Esophagus muscularis mucosa (tissue), 4 donors: ENCODE measurements around the gene SLC6A2. TPM values are rescaled to one million over a fixed set of nuclear protein-coding genes. Genes with fewer than 3 reads are reported as not detected.
"Not testable (repeated sequence)": the region's sequence is repeated elsewhere in the genome, so short reads cannot be mapped to it uniquely, and the experiment has no call there.

Experiments used
- DNase-seq: peaks from one replicate; pipeline ENCODE4 v3.0.0-alpha.2; 2017; ENCODE audit errors: extremely low spot score
- H3K27ac ChIP-seq, 4 donors: fragments of 200-600 bp; sonication (generic); replicated peaks in 1 of 4; 1 replicate in 3 of 4; 2 replicates in 1 of 4; pipeline ENCODE4 v1.5.1; 2016 to 2019; ENCODE audit warnings: mild to moderate bottlenecking in 1 of 4
- H3K27me3 ChIP-seq, 4 donors: fragments of 200-600 bp; sonication (generic); one replicate each; pipeline versions ENCODE4 v1.5.1 to v1.6.0; 2016 to 2019
- H3K36me3 ChIP-seq, 4 donors: fragments of 200-600 bp; sonication (generic); one replicate each; pipeline ENCODE4 v1.5.1; 2016 to 2019
- H3K4me1 ChIP-seq, 4 donors: fragments of 200-600 bp; sonication (generic); one replicate each; pipeline ENCODE4 v1.5.1; 2016 to 2019
- H3K4me3 ChIP-seq, 4 donors: fragments of 200-600 bp; sonication (generic); 1 replicate in 2 of 4; 2 replicates in 2 of 4; pipeline ENCODE4 v1.5.1; 2016 to 2019; ENCODE audit warnings: mild to moderate bottlenecking in 4 of 4, moderate library complexity in 1 of 4
- H3K9me3 ChIP-seq, 4 donors: fragments of 200-600 bp; sonication (generic); 1 replicate in 3 of 4; 2 replicates in 1 of 4; pipeline ENCODE4 v1.5.1; 2016 to 2019
- EP300 ChIP-seq: sonication (generic); formaldehyde crosslinking; IDR thresholded peaks from one replicate; pipeline ENCODE4 v1.6.1; 2017; ENCODE audit warnings: antibody characterized with exemption
- POLR2AphosphoS5 ChIP-seq, 2 donors: sonication (generic); formaldehyde crosslinking; IDR thresholded peaks; one replicate each; pipeline ENCODE4 v1.6.1; 2017; ENCODE audit warnings: antibody characterized with exemption in 2 of 2
- WGBS: methylation state at CpG from one replicate; pipeline ENCODE4 v1.1.5; 2018; 5-methylcytosine and 5-hydroxymethylcytosine counted together
- intact Hi-C: fragments of 100-400 bp; cut with DNase I; formaldehyde crosslinking; loops from one replicate; pipeline ENCODE4 v1.15.1; 2023
- total RNA-seq, 4 donors: library from RNA; depleted of rRNA; stranded (reverse); fragments of >200 nt; gene quantifications; one replicate each; pipeline versions ENCODE4 v1.1.0 to v1.2.1, GENCODE V29; 2016

Gene SLC6A2
- total RNA-seq, 4 donors from 2014 or later, result 0.19 to 2.1 (median 1.00) TPM

DNA sequence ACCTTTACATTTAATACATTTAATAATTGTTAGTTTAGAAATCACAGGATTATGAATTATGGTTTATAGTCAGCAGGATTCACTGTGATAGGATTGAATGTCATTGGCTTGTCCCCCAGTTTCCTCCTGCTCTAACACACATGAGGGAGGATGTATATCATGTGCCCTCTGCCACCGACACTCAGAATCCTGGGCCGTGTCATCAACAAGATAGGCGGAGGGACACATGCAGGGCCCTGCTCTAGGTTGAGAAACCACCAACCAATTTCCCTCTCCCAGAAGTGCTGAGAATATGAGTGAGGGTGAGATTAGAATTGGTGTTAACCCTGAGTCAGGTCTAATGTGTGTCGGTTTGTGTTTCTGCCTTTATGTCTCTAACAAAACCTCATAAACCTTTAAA, 92.0 kb downstream of the SLC6A2 start:
- intact Hi-C loops, result no loop called here
- H3K27me3 ChIP-seq, result peaks cover 0 to 25% (median 0%) of the 10 kb centered on the region in 4 donors
- peaks cover 0 to 6% (median 3%) of the 10 kb centered on the region in 4 donors for H3K9me3 ChIP-seq
- no peak overlapping the region for H3K4me3 ChIP-seq
- no peak for DNase-seq
- no peaks in the 10 kb centered on the region for H3K4me1 ChIP-seq
- TF ChIP-seq POLR2AphosphoS5 (IDR thresholded peaks at IDR 0.05) (no peak), EP300 (no peak)
- WGBS, result 81% methylated on average over 4 of the region's 4 CpGs
- H3K36me3 ChIP-seq, result no peaks in the 10 kb centered on the region
- no peak overlapping the region for H3K27ac ChIP-seq

DNA sequence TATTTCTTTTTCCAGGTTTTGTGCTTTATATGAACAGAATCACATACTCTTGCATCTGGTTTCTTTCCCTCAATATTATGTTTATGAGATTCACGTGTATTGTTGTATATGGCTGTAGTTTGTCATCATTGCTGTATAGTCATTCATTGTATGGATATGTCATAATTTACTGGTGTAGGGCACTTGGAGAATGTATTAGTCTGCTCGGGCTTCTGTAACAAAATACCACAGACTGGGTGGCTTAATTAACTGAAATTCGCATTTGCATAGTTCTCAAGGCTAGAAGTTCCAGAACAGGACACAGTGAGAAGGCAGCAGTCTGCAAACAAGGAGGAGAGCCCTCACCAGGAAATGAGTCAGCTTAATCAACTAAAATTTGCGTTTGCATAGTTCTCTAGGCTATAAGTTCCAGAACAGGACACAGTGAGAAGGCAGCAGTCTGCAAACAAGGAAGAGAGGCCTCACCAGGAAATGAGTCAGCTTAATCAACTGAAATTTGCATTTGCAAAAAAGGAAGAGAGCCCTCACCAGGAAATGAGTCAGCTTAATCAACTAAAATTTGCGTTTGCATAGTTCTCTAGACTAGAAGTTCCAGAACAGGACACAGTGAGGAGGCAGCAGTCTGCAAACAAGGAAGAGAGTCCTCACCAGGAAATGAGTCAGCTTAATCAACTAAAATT, 96.8 kb downstream of the SLC6A2 start:
- Histone ChIP-seq H3K27me3 (peaks cover 0 to 11% (median 0%) of the 10 kb centered on the region in 4 donors), H3K9me3 (peaks cover 0 to 16% (median 8%) of the 10 kb centered on the region in 4 donors)
- H3K4me1 ChIP-seq, H3K4me3 ChIP-seq, intact Hi-C loops, H3K36me3 ChIP-seq, DNase-seq, H3K27ac ChIP-seq: not testable (repeated sequence)
- WGBS, result 78% methylated on average over 5 of the region's 5 CpGs

DNA sequence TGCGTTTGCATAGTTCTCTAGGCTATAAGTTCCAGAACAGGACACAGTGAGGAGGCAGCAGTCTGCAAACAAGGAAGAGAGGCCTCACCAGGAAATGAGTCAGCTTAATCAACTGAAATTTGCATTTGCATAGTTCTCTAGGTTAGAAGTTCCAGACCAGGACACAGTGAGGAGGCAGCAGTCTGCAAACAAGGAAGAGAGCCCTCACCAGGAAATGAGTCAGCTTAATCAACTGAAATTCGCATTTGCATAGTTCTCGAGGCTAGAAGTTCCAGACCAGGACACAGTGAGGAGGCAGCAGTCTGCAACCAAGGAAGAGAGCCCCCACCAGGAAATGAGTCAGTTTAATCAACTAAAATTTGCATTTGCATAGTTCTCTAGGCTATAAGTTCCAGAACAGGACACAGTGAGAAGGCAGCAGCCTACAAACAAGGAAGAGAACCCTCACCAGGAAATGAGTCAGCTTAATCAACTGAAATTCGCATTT, 97.4 kb downstream of the SLC6A2 start:
- H3K4me3 ChIP-seq, H3K27ac ChIP-seq, intact Hi-C loops, DNase-seq, H3K36me3 ChIP-seq, H3K4me1 ChIP-seq: not testable (repeated sequence)
- 71% methylated on average over 4 of the region's 4 CpGs for WGBS
- H3K27me3 ChIP-seq, result peaks cover 0 to 11% (median 0%) of the 10 kb centered on the region in 4 donors
- peaks cover 0 to 16% (median 8%) of the 10 kb centered on the region in 4 donors for H3K9me3 ChIP-seq

Other genes starting within 250 kb of the SLC6A2 start
- gene MMP2, start 176.8 kb upstream of the SLC6A2 start, total RNA-seq, result 100 to 1,000 TPM; 211 to 368 (median 256) TPM
- gene LPCAT2, start 146.9 kb upstream of the SLC6A2 start, total RNA-seq, result 10 to 100 TPM in 3 of 4 donors, 1 to 10 TPM in 1; 9.6 to 12.9 (median 12.0) TPM
- gene CAPNS2, start 89.3 kb upstream of the SLC6A2 start, total RNA-seq, result 1 to 10 TPM in 1 of 4 donors, under 1 TPM in 2, not detected in 1; 0.32 to 1.2 (median 0.46) TPM
- gene CES1, start 177.1 kb downstream of the SLC6A2 start, total RNA-seq, result 10 to 100 TPM in 3 of 4 donors, 1 to 10 TPM in 1; 6.7 to 71.8 (median 20.1) TPM
- not detected for gene CES5A, start 219.4 kb downstream of the SLC6A2 start, total RNA-seq